HCT116 (cell line): ENCODE data around the gene AGAP1.

Source experiments
- ELF1 ChIP-seq: IDR thresholded peaks from 2 replicates; pipeline ENCODE4 v1.6.1; 2012; ENCODE audit warnings: low read depth, borderline replicate concordance
- TF ChIP-seq, protein P1 (sequence below), 3 experiments: fragments of 200-600 bp in 1 of 3; sonication (generic) in 1 of 3; IDR thresholded peaks in 2 of 3; conservative IDR thresholded peaks in 1 of 3; 2 replicates each; pipeline ENCODE4 v1.5.1; 2012 to 2017; ENCODE audit warnings: low read depth in 2 of 3, low read length in 2 of 3, antibody characterized with exemption in 1 of 3, borderline replicate concordance in 1 of 3, control low read depth in 1 of 3, mild to moderate bottlenecking in 1 of 3, mixed read lengths in 1 of 3, mixed run types in 1 of 3, moderate library complexity in 1 of 3; ENCODE audit not compliant: insufficient read depth in 1 of 3

DNA sequence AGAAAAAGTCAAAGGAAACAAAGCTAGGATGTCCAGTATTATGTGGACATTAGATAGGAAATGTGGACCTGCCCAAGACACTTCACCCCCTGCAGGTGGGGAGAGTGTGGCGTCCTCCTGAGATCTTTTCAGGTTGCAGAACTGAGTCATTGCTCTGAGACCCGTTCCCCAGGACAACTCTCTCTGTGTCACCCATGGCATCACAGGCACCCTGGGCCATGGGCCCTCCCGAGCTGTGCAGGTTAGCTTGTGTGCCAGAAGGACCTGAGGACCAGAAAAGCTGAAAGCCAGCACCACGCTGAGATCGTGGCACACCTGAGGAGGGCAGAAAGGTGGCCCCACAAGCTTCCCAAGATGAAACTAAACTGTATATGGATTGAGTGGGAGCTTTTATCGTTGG, 229.5 kb downstream of the AGAP1 start:
- TF ChIP-seq ELF1 = no peak
- TF ChIP-seq, protein P1, sequence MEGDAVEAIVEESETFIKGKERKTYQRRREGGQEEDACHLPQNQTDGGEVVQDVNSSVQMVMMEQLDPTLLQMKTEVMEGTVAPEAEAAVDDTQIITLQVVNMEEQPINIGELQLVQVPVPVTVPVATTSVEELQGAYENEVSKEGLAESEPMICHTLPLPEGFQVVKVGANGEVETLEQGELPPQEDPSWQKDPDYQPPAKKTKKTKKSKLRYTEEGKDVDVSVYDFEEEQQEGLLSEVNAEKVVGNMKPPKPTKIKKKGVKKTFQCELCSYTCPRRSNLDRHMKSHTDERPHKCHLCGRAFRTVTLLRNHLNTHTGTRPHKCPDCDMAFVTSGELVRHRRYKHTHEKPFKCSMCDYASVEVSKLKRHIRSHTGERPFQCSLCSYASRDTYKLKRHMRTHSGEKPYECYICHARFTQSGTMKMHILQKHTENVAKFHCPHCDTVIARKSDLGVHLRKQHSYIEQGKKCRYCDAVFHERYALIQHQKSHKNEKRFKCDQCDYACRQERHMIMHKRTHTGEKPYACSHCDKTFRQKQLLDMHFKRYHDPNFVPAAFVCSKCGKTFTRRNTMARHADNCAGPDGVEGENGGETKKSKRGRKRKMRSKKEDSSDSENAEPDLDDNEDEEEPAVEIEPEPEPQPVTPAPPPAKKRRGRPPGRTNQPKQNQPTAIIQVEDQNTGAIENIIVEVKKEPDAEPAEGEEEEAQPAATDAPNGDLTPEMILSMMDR (IDR thresholded peaks at IDR 0.05 in 2 of 3, conservative IDR thresholded peaks at IDR 0.05 in 1 of 3; ENCODE audit: borderline replicate concordance in 1 of 3, insufficient read depth in 1 of 3, low read depth in 2 of 3, low read length in 2 of 3) = no peak
